ENCODE results near the gene ZNRF2. TPM values are rescaled to one million over a fixed set of nuclear protein-coding genes. Genes with fewer than 3 reads are reported as not detected.
"Not testable (repeated sequence)": the region's sequence is repeated elsewhere in the genome, so short reads cannot be mapped to it uniquely, and the experiment has no call there.

The ZNRF2 gene
- total RNA-seq, 2 experiments from 2014 or later: 8.5 to 9.4 TPM

- ChIA-PET POLR2A (no interaction called here), CTCF (no interaction called here)
These were observed 94.7 kb downstream of the ZNRF2 start for GRCh38 chr7:30379131-30379530.

- ChIA-PET POLR2A (no interaction called here), CTCF (no interaction called here)
These were observed 95.3 kb downstream of the ZNRF2 start for GRCh38 chr7:30379741-30380140.

- ChIA-PET CTCF (no interaction called here), POLR2A (no interaction called here)
These were observed 95.9 kb downstream of the ZNRF2 start for GRCh38 chr7:30380294-30380693.

GRCh38 chr7:30380824-30381223, 96.4 kb downstream of the ZNRF2 start:
- POLR2A ChIA-PET, CTCF ChIA-PET: not testable (repeated sequence)

- POLR2A ChIA-PET: no interaction called here
These were observed 98.2 kb downstream of the ZNRF2 start for GRCh38 chr7:30382607-30383006.

GRCh38 chr7:30389791-30390190, 105.4 kb downstream of the ZNRF2 start:
- ChIA-PET CTCF (no interaction called here), POLR2A (no interaction called here)

More at GRCh38 chr7:30382607-30383006, 98.2 kb downstream of the ZNRF2 start:
- CTCF ChIA-PET: no interaction called here

GRCh38 chr7:30390736-30391636, 106.6 kb downstream of the ZNRF2 start:
- ChIA-PET POLR2A (no interaction called here), CTCF (no interaction called here)

- POLR2A ChIA-PET: no interaction called here
- CTCF ChIA-PET: no interaction called here
These were observed 107.4 kb downstream of the ZNRF2 start for GRCh38 chr7:30391806-30392205.

- POLR2A ChIA-PET: no interaction called here
- CTCF ChIA-PET: no interaction called here
These were observed 111.3 kb downstream of the ZNRF2 start for GRCh38 chr7:30395676-30396075.

GRCh38 chr7:30396389-30396788, 112.0 kb downstream of the ZNRF2 start:
- ChIA-PET POLR2A (no interaction called here), CTCF (no interaction called here)

- CTCF ChIA-PET: interaction anchor here (0.9 kb wide), 1 partner anchor 146 kb away, joined by 4 read pairs; no protein-coding TSS in a partner anchor
- POLR2A ChIA-PET: no interaction called here
These were observed 119.1 kb downstream of the ZNRF2 start for GRCh38 chr7:30403477-30403876.

GRCh38 chr7:30405179-30405578, 120.8 kb downstream of the ZNRF2 start:
- CTCF ChIA-PET: no interaction called here
- POLR2A ChIA-PET: no interaction called here

GRCh38 chr7:30406664-30407425, 122.4 kb downstream of the ZNRF2 start:
- ChIA-PET CTCF (interaction anchor here (1.0 kb wide), 1 partner anchor 134 kb away, joined by 3 read pairs; no protein-coding TSS in a partner anchor), POLR2A (no interaction called here)

GRCh38 chr7:30411173-30411572, 126.8 kb downstream of the ZNRF2 start:
- POLR2A ChIA-PET: no interaction called here
- CTCF ChIA-PET: no interaction called here

- POLR2A ChIA-PET: interaction anchor here (0.6 kb wide), 1 partner anchor 132 kb away, joined by 3 read pairs; no protein-coding TSS in a partner anchor
- CTCF ChIA-PET: interaction anchor here (1.4 kb wide), 1 partner anchor 136 kb away, joined by 3 read pairs; no protein-coding TSS in a partner anchor
These were observed 127.5 kb downstream of the ZNRF2 start for GRCh38 chr7:30411897-30412296.

- ChIA-PET POLR2A (no interaction called here), CTCF (interaction anchor here (0.7 to 1.4 kb wide), 2 partner anchors 10 to 137 kb away, joined by 3 read pairs; no protein-coding TSS in a partner anchor)
These were observed 128.5 kb downstream of the ZNRF2 start for GRCh38 chr7:30412782-30413504.

GRCh38 chr7:30413864-30414263, 129.5 kb downstream of the ZNRF2 start:
- ChIA-PET CTCF (no interaction called here), POLR2A (no interaction called here)

Measured in activated CD8-positive, alpha-beta memory T cell treated with anti-CD3 and anti-CD28 coated beads for 36 hours (primary cell).